ENCODE measurements around the gene INSIG2.
A peak's percentile ranks its signal among the peaks of the same experiment; 100 is the strongest.

The INSIG2 gene

DNA sequence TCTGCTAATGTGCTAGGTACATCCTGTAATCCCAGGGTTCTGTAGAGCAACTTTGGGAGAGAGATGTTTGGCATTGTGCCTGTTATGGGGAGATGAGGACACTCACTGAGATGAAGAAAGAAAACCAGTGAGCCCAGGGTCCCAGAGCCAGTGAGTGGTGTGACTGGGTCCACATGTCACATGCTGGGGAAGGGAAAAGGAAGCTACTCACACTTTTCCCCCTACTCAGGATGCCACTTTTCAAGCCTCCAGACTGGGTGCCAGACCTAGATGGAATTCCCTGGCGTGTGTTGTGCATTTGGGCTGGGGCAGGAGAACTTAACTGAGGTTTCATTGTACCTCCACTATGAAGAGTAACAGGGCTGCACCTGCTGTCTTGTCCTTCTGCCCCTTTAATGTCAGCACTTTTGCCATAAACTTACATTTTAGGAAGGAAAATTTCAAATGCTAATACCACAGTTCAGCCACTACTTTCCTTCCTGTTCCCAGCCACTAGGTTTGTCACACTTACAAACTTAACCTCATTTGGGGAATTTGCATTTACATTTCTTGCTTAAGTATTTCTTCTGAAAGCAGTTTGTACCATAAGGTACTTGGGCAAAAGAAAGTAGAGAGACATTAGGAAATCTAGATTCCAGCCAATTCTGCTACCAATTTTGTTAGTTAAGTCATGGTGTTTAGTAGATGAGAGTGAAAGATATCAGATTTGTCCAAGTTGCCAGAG, 10.2 kb downstream of the INSIG2 start:
- DNase-seq (ENCODE audit: low read depth in 2 of 2) = no peak

DNA sequence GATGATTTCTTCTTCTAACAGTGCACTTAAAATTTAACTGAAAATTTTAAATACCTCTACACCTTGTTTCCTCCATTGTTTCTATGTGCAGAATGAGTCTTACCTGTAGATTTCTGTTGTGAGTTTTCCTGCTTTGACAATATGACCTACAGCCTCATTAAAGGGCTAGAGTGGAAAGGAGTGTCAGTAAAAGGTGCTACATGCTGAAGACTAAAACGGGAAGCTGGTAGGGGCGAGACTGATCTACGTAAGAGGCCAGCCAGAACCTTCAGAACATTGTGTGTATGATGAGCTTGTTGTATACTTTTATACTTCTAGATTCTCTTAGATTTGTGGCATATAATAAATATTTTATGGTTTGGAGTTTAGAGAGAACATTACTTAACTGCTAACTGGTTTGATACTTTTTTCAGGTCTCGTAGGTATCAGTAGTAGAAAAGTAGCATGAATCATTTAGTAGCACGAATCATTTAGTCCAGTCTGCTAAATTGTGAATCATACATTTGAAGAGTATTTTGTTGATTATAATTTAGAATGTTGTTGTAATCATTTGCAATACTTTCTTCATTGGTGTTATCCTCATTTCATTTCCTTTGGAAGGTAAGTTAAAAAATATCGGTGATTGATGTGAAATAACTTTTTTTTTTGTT, 14.3 kb downstream of the INSIG2 start:
- no peak for DNase-seq (ENCODE audit: low read depth in 2 of 2)

DNA sequence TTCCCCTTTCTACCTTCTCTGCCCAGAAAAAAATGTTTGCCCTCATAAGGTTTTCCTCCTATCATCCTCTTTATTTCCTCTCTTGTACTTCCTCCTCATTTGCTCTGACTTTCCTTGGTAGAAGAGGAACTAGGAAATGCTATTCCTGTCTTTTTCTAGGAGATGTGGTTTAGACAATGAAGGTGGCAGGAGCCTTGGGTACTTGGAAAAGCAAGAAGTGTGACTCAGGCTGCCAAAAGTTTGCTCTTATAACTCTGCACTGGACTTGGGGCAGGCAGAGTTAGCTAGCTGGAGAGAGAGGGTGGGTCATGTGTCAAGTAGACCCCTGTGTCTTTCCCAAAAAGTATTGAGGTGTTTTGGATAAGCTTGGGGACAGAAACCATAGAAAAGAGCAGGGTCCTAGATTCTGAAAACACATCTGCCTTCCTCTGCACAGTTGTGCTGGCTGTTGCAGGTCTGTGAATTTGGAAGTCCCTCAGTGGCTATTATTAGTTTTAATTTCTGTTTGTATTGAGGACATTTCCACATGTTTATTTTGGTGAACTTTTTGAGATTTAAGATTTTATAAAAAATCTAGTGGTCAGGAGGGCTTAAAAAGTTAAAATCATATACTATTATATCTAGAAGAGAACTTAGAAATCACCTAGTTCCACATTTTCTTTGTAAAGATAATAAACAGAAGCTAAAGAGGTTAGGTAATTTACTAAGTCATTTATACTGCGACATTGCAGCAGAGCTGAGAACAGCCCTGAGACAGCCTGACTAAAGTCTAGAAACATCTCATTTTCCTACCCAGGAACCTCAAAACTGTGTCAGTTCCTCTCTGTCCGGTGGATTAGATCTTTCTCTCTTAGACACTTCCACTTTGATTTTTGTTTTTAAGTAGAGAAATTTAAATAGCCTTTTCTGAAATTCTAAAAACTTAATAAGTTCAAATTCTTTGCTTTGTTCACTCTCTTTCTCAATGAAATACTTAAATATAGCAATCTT, 16.0 kb downstream of the INSIG2 start:
- no peak for DNase-seq (ENCODE audit: low read depth in 2 of 2)

DNA sequence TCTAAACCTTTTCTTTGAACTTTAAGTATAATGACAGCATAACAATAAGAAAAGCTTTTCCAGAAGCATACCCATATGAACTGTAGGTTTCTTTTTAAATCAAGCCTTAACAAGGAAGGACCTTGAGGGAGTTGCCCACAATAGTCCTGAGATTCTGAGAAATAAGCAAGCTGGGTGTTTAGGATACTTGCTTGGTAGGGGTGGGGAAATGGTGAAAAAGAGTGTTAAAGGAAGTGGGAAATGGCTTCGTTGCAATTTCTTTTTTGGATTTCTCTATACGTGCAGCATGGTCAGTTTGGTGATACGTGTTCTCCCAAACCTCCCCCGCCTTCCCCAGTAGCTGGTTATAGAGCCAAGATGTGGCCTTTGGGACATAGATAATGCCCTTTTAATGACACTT, 17.2 kb downstream of the INSIG2 start:
- DNase-seq (ENCODE audit: low read depth in 2 of 2) = no peak

DNA sequence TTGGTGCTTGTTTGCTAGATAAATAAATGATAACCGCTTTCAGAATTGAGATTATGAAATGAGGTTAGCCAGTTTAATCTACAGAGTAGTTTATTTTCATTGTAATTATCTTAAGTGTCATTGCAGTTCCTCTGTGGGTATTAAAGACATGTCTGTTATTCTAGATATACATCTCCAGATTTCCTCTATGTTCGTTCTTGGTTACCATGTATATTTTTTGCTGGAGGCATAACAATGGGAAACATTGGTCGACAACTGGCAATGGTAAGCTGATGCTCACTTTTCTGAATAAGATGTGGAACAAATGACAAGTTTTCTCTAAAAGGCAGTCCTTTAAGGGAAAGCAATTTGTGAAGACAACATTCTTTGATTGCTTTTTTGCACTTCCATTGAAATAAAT, 18.7 kb downstream of the INSIG2 start:
- no peak for DNase-seq (ENCODE audit: low read depth in 2 of 2)

DNA sequence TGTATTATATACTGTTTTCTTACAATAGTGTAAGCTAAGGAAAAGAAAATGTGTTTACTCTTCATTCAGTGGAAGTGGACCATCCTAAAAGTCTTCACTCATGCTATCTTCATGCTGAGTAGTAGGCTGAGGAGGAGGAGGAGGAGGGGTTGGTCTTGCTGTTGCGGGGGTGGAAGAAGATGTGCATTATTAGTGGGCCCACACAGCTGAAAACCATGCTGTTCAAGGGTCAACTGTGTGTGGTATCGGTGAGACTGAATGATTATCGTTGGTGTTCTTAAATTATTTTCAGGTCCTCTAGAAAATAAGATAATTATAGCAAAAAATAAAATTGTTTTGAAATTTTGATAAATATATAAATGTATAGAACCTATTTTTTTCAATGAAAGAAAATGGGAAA, 22.0 kb downstream of the INSIG2 start:
- no peak for DNase-seq (ENCODE audit: low read depth in 2 of 2)

DNA sequence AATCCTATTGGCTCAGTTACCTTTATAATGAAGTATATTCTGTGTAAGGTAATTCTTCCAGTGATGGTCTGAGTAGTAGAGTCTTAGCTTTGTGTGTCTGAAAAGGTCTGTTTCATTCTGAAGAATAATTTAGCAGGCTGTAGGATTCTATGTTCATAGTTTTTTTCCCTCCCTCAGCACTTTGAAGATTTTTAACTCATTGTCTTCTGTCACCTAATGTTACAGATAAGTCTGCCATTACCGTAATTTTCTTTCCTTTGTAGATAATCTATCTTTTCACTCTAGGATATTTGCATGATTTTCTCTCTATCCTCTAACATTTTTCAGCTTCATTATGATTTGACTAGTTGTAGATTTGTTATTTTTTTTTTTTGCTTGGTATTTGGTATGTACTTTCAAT, 22.7 kb downstream of the INSIG2 start:
- DNase-seq (ENCODE audit: low read depth in 2 of 2) = no peak

DNA sequence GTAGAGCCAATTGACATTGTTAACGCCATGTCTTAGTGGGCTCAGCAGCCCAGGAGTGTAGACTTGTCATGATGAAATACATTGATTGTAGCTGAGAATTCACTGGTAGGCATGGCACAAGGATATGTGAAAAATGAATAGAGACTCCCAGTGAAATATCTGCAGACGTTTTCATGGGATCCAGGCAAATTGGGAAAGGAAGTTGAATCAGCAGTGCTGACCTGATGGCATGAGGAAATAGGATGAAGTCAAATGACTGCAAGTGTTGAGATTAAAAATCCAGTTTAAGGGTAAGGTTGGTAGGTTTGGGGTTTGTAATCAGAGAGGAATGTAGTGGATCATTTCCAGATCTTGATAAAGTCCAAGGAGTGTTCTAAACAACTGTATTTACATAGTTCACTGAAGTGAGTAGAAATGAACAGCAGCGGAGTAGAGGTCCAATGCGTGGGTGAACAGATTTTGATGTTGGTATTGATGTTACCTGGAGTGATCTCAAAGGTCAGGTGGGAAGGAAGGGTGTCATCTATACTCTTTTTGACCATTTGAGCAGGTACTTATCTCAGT, 24.6 kb downstream of the INSIG2 start:
- peak; percentile 44 to 46 for DNase-seq (ENCODE audit: low read depth in 2 of 2)

DNA sequence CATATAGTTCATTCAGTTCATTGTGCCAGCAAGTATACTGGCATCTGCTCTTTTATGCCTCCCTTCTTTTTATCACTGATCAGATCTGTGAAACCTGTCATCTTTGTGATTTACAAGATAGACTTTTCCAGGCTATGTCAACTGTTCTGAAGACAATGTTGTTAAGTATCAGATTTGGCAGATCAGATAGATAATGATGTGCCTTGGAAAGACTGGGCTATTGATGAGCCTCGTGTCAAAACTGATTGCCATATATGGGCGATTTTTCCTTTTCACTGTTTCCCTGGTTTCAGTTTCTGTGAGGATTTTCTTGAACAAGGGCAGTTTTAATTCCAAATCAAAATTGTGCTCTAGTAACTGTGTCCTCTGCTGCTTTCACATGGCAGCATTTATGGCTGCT, 26.6 kb downstream of the INSIG2 start:
- no peak for DNase-seq (ENCODE audit: low read depth in 2 of 2)

DNA sequence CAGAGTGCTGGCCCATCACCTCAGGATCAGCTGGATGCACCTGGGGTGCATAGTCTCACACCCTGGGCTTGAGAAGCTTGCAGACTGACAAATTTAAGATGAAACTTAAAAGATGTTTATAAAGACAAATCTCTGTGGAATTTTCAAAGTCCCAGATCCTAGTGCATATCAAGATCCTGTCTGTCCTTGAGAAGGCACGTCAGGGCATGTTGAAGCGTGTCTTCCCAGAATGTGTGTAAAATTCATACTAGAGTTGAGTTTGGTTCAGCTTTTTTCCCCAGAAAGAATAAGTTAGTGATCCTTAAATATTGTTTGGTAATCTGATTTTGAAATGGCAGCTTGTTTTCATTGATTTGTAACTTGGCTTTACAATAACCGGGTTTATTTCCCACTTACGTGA, 27.5 kb downstream of the INSIG2 start:
- DNase-seq (ENCODE audit: low read depth in 2 of 2) = no peak

DNA sequence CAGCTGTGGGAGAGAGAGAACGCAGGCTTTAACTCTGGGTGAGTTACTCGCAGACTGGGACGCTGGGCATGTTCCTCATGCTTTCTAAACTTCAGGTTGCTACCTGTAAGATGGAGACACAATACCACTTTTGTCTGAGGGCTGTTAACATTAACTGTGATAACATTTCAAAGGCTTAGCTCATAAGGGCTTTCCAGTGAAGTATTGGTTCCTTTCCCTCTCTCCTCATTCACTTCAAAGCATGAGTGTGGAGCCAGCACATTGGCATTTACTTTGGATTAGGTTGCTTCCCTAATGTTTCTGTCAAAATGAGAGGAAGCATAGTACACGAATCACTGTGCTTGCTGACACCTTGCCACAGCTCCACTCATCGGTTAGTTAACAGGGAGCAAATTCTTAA, 30.2 kb downstream of the INSIG2 start:
- DNase-seq (ENCODE audit: low read depth in 2 of 2) = no peak

DNA sequence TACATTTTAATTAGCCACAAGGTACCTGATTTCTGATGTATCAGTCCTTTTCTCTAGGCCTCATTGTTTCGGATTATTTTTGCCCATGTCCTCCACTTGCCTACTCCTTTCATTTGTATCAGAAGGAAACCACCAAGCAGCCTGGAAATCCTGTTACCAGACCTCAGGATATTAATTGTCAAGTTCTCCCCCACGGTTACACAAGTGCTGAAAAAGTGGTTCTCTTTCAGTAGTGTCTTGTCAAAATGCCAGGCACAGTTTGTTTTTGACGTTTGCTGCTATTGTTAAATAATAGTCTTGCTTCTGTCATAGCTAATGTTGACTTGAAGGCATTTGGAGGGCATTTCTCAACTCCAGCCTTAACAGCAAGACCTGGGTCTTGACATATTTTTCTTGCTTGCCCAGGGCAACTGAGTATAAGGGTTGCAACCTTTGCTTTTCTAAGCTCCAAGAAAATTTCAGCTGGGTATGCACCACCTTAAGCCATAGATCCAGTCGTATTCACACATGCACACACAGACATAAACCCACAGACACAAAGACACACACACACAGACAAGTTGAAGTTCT, 31.0 kb downstream of the INSIG2 start:
- DNase-seq (ENCODE audit: low read depth in 2 of 2) = no peak

DNA sequence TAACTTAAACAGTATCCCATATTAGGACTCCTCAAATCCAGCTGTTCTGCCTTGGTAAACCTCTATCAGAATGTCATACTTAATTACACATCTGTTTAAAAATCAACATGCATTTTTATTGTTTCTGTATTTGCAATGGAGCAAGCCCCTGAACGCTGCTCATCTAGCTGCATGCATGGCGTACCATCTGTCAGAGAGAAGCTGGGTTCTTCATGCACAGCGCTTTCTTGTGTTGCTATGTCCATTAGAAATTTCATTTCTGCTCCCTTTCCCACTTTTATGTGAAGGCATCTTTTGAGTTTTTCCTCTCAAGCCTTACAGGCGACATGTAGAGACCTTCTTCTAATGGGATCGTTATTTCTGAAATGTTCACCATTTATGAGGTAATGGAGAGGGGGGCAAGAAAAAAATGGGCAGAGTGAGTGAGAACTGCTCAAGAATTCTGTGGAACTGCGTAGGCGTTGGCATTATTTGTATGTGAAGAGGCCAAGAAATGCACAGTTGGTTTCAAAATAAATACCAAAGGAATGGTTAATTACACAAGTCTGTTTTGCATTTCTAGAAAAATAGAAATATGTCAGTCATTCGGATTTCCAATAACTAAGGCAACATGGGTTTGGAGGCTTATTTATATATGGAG, 31.6 kb downstream of the INSIG2 start:
- DNase-seq (ENCODE audit: low read depth in 2 of 2) = peak in 1 of 2 experiments; percentile 19

DNA sequence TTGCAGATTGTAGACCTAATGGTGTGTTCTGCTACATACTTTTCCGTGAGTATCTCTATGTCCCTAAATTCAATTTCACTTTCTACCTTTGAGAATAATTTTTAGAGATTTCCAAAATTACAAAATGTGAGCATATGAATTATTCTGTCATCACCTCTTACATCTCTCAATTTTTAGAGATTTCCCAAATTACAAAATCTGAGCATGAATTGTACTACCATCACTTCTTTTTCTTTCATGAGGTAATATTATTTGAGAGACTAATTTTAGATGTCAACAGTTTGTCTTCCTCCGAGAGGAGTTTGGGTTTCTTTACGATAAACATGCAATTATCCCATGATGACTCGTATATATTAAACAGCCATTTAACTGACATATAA, 32.1 kb downstream of the INSIG2 start:
- no peak for DNase-seq (ENCODE audit: low read depth in 2 of 2)

DNA sequence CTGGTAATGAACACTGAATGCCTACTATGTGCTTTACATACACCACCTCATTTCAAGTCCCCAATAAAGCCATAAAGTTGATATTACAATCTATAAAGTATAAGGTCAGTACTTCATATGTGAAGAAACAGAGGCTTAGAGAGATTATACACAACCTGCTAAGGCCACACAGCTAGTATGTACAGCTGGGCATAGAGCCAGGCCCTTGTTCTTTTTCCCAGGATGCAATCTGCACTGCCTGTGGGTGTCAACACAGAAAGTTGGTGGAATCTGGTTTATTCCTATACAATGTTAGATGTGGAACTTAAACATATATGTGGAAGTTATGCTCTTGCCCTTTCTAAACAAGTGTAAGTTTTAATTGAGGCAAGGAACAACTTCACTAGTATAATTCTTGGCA, 32.8 kb downstream of the INSIG2 start:
- DNase-seq (ENCODE audit: low read depth in 2 of 2) = no peak

DNA sequence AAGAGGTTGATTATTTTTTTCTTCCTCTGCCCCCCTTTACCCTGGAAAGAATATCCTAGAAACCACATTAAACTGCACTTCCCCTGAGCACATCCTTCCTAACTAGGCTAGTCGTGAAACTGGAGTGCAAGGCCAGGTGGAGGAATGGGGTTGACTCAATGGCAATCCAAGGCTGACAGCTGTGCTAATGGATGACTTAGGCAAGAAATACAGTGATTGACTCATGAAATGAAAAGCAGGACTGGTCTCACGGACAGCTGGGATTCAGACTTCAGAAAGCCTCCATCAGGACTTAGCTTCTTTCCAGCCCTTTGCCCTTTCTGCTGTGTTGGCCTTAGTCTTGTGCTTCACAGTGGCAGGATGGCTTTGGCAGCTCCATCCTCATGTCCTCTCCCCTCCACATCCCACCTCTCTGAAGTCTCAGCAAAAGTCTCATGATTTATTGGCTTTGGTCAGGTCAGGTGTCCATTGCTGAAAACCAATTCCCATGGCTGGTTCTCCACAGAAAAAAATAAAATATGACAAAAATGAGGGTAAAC, 33.8 kb downstream of the INSIG2 start:
- no peak for DNase-seq (ENCODE audit: low read depth in 2 of 2)

DNA sequence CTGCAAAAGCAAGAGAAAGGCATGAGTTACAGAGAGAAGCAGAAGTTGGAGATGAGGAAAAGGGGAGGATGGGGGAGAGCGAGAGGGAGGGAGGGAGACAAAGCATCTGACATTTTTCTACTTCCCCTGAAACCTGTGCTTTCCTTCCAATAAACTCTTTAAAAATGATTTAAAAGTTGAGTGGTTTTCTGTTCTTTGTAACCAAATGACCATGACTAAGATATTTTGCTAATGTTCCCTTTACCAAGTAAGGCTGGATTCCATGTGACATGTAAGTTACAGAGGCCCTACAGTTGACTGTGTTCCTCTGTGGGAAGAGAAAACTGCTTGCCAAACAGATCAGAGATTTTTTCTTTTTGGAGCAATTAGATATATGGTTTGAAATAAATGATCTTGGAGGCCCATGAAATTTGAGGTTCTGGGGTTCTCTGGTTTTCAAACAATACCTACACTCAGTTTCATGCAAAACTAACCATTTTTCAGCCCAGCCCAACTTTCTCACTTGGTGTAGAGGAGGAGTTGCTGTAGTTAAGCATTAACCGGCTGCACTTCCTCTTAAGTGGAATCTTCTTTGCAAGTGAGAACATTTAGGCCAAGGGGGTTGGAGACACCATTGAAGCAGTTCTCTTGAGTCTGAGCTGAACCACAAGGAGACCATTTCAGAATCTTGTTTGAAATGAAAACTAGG, 34.5 kb downstream of the INSIG2 start:
- no peak for DNase-seq (ENCODE audit: low read depth in 2 of 2)

DNA sequence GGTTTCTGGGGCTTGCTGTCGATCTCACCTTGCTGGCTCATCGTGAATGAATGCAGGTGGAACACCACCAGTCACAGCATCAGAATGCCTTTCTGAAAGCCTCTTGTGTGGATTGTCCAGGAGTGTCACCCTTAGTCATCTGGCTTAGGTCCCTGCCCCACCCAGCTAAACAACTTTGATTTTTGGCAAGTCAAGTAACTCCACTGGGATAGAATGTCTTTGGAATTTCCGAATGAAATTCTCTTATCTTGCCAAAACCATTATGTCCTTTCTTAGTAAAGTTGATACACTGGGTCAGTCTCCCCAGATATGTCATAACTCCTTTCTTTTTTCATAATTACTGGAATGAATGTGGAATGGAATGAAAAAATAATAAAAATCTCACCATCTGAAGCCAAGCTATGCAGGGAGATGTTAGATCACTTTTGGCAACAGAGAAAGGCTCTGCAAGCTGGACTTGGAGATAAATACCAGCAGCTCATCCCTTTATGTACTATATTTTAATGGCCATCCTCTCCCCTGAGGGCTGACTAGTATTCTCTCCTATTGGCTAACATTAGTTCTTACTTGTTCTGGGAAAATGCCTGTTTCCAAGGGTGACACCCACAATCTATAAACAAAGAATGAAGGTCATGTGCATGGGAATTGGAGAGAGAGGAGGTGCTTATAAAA, 35.4 kb downstream of the INSIG2 start:
- DNase-seq (ENCODE audit: low read depth in 2 of 2) = peak; percentile 77 to 82

DNA sequence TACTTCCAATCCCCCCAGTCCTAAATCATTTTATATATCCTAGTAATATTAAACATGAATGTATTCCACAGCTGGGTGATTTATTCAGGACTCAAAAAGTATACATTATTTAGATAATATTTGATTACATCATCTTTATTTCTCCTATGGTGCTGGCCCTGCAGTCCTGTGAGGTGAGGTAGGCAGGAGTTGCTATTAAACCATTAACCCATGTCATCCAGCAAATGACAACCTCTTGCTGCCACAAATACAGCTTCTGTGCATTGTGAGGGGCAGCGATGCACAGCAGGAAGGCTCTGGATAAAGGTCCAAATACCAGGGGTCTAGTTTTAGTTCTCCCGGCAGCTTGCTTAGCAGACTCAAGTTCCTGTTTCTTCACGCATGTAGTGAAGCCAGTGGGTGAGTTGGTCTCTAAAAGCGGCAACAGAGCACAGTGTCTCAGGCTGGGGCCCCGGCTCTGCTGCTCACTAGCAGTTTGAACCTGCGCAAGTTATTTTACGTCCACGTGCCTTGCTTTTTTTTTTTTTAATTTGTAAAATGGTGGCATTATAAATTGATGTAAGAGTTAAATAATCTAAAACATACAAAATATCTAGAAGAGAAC, 36.1 kb downstream of the INSIG2 start:
- no peak for DNase-seq (ENCODE audit: low read depth in 2 of 2)

DNA sequence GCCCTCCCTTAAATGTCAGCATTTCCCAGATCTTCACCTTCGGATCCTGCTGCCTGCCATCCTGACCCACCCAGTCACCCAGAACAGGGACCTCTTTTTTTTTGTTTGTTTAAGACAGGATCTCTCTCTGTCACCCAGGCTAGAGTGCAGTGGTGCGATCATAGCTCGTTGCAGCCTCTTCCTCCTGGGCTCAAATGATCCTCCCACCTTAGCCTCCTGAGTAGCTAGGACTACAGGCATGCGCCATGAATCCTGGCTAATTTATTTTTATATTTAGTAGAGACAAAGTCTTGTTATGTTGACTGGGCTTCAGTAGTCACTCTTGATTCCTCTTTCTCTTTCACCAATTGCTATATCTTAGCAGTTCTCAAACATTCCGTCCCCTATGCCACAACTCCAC, 39.0 kb downstream of the INSIG2 start:
- no peak for DNase-seq (ENCODE audit: low read depth in 2 of 2)
